DLD1 (cell line): ENCODE measurements around the gene TMEM255B.
"Not testable (repeated sequence)": the region's sequence is repeated elsewhere in the genome, so short reads cannot be mapped to it uniquely, and the experiment has no call there.

Source experiments
- in situ Hi-C: cut with HindIII; loops from 2 replicates; pipeline ENCODE4 v1.10.0; 2017; ENCODE audit warnings: low sequenced_read_pairs

The TMEM255B gene

DNA sequence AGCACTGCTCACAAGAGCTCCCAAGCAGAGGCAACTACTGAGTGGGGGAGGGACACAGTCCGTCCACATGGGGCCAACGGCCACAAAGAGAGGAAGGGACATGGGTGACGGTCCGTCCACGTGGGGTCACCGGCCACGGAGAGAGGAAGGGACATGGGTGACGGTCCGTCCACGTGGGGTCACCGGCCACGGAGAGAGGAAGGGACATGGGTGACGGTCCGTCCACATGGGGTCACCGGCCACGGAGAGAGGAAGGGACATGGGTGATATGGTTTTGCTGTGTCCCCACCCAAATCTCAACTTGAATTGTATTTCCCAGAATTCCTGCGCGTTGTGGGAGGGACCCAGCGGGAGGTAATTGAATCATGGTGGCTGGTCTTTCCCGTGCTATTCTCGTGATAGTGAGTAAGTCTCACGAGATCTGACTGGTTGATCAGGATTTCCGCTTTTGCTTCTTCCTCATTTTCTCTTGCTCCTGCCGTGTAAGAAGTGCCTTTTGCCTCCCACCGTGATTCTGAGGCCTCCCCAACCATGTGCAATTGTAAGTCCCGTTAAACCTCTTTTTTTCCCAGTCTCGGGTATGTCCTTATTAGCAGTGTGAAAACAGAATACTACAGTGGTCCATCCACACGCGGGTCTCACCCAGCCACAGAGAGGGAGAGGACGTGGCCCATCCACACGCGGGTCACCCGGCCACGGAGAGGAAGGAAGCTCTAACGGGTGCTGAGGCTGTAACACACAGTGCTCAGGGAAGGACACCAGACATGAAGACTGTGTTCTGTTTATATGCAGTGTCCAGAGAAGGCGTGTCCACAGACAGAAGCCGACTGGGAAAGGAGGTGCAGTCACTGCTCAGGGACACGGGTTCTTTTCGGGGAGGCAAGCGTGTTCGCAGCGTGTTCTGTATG lies 56.4 kb downstream of the TMEM255B start:
- in situ Hi-C loops: no loop called here

DNA sequence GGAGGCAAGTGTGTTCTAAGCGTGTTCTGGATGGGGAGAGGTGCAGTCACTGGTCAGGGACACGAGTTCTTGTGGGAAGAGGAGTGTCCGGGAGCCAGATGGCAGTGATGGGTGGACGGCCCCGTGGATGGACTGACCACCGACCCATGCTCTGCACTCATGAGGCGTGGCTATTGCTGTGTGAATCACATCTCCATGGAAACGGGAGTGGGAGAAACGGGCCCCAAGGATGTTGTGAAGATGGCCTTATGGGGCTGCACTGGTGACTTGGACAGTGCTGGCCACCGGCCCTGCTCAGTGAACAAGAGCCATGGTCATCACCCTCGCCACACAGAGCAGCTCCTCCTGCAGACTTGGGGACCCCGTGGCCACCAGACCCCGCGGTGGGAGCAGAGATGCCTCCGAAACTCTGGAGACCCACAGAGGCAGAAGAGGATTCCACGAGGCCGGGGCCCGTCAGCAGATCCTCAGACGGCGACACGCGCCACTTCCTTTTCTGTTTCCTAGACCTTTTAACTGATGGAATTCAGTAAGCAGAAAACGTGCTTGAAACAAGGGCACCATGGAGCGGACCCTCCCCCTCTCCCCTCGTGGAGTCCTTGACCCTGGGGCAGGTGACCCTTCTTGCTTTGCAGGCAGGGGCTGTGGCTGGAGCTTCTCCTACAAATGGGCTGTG lies 57.4 kb downstream of the TMEM255B start:
- in situ Hi-C loops: no loop called here

DNA sequence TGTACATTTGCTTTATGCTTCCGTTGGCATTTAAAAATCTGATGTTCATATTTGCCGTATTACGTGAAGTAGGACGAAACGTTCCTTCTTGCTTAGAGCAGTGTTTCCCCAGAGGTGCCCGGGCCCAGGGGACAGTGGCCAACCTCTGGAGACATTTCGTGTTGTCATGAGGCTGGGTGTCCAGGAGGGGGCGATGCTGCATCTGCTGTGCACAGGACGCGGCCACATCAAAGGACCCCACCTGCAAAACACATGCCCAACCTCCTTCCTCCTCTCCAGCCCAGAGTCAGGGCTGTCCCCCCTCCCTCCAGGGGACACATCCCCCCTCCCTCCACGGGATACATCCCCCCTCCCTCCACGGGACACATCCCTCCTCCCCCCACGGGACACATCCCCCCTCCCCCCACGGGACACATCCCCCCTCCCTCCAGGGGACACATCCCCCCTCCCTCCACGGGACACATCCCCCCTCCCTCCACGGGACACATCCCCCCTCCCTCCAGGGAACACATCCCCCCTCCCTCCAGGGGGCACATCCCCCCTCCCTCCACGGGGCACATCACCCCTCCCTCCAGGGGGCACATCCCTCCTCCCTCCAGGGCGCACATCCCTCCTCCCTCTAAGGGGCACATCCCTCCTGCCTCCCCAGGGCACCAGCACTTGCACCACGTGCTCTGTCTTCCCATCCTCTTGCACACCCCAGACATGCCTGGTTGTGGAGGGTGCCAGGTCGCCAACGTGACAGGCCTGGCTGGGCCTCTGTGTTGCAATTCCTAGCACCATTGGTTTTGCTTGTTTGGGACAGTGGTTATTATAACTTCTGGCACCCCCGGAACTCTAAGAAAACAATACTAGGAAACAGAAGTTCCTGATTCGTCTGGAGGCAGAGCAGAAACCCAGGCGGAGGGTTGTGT lies 58.2 kb downstream of the TMEM255B start:
- in situ Hi-C loops: no loop called here

DNA sequence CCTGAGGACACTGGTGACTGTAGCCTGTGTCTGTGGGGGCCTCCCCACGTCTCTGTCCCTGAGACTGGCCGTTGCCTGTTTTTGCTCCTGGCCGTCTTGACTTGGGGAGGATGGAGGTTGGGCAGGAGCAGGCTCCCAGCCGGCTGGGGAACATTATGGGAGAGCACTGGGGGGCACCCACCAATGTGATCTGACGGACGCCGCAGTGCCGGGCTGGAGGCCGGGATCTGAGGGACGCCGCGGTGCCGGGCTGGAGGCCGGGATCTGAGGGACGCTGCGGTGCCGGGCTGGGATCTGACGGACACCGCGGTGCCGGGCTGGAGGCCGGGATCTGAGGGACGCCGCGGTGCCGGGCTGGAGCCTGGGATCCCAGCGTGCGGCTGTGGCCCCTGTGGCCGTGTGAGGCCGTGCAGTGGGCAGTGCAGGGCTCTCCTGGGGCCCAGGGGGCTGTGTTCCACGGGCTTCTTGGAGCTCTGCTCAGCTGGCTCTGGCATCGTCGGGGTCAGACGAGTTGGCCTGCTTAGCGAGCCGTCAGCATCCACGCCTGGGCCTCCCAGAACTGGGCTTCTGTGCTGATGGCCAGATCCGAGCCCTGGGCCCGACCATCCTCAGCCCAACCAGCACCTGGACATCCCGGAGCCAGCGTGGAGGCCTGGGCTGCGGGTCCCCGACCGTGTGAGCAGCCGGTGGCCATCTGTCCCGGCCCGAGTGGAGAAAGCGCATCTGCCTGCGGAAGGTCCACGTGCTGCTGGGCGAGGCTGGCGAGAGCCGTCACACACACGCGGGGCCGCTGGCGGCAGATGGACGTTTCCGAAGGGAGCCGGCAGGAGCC lies 59.0 kb downstream of the TMEM255B start:
- in situ Hi-C loops: no loop called here

DNA sequence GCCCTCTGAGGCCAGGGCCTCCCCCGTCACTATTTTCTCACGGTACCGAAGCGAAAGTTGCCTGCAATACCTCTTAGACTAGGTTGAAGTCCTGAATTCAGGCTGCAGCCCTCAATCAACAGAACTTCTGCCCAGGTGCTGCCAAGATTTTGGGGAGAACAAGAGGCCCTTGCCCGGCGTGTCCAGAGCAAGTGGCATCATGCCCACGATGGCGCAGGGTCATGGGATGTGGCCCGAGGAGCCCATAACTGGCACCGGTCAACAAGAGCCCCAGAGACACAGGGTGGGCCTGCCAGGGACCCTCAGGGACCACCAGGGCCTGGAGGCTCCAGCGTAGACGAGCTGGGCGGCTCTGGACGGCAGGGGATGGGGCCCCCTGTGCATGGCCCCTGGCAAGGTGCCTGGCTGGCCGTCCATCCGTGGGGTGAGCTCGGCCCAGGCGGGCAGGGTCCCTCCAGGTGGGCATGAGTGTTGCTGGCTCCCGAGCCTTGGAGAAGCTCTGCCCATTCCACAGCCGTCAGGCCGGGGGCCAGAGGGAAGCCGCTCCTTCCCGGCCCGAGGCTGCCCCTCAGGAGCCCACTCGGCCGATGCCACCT lies 59.8 kb downstream of the TMEM255B start:
- in situ Hi-C loops: no loop called here

DNA sequence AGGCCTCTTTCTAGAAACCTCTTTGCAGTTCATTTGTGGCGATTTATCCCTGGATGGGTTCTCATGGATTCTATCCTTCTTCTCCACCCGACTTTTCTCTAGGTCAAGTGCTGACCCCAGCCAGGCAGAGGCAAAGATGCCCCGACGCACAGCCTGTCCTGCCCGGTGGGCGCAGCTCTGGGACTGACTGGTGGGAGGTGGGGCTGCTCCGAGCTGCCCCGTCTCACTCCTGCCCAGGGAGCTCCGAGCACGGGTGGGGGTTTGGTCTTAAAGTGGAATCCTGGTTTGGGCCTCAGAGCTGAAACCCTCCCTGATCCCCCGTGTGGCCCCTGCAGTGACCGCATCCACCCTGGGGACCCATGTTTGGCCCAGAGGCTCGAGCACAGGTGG lies 60.3 kb downstream of the TMEM255B start:
- in situ Hi-C loops: no loop called here

DNA sequence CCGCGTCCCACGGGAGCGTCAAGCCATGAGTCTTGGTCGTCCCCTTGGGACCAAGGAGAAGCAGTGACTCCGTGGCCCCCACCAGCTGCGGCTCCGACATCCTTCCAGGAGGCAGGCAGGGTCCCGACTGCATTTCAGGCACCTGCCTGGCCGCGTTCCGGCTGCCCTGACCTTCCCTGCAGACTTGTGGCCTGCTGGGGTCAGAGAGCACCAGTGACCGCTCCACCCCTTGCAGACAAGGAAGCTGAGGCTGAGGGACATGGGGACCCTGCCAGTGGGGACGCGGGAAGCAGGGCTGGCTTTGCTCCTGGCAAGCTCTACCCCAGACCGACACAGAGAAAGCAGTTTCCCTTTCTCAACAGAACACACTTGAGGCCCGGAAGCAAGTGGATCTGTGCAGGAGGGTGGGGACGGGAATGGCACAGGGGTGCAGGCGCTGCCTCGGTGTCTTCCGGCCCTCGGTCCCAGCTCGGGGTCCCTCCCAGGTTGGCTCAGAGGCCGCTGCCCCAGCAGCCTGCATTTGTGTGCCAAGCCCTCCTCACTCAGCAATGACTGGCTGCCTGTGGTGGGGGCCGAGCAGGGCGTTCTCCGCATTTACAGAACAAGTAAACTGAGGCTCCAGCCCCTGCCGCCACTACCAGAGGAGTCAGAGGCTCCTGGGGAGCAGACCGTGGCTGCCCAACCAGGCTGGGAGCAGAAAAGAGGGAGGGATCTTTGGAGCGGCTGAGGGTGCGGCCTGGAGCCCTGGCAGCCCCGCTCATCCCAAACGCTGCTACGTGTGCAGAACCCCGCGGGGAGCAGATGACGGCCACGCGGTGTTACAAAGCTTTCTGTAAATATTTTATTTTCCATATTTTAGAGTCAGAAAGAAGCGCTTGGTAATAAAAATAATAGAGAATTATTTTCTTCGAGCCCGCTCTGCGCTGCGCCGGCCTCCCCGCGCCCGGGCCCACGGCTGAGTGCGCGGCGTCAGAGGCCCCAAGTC lies 61.0 kb downstream of the TMEM255B start:
- in situ Hi-C loops: no loop called here

DNA sequence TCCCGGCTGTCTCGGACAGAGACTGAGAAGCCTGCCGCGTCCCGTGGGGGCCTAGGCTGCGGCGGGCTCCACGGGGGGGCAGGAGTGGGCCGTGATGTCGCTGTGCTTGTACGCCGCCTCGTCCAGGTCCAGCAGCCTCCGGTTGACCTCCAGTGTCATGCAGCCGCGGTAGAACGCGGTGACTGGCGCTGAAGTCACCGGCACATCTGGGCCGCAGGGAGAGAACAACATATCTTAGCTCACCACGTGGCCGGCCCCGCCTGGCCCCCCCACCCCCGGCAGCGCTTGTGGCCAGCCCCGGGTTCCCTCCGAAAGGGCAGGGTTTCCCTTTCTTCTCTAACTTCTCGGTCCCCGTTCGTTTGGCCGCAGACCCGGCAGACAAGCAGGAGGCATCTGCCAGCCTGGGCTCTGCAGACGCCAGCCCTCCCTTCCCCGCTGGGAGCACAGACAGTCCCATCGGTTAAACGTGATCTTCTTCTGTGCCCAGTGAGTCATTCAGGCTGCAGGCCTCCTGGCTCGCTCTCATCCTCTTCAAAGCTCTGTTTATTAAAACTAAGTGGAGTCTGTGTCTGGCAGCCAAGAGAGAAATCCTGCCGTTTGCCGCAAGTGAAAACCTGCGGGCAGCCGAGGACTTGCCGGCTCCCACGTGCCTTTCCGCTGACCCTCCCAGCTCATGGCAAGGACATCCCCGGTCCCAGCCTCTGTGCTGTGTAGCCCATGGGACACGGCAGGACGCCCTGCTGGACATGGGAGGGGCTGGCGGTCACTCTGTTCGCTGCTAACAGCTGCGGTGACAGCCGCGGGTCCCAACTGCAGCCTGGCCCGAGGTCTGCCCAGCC lies 62.0 kb downstream of the TMEM255B start:
- in situ Hi-C loops: no loop called here

DNA sequence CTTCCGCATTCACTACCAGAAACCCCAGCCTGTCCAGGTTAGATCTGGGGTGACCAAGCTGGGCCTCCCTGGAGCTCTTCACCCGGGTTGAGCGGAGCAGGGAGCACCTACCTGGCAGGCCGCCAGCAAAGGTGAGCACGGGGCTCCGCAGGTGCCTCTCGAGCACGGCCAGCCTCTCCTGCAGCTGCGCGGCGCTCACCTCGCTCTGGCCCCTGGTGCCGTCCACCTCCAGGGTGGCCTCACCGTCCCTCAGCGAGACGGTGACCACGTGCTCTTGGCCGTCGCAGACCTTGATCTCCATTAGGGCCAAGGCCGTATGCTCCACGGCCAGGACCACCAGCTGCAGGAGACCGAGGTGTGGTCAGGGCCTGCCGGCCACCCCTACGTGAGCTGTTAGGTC lies 62.8 kb downstream of the TMEM255B start:
- in situ Hi-C loops: no loop called here

DNA sequence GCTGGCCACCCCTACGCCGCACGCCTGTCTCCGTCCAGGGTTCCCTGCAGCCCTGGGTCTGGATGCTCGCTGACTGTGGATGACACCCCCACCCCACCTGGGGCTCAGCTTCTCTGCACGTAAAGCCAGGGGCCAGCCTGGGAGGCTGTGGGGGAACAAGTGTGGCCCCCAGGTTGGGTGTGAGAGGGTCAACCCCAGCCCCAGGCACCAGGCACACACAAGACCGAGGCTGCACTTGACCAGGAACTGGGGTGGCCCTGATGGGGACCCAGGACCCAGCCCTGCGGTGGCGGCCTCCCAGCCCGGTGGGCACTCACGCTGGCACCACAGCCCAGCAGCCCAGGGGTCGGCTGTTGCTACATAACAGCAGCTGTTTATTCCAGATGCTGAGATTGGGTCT lies 63.2 kb downstream of the TMEM255B start:
- in situ Hi-C loops: no loop called here

DNA sequence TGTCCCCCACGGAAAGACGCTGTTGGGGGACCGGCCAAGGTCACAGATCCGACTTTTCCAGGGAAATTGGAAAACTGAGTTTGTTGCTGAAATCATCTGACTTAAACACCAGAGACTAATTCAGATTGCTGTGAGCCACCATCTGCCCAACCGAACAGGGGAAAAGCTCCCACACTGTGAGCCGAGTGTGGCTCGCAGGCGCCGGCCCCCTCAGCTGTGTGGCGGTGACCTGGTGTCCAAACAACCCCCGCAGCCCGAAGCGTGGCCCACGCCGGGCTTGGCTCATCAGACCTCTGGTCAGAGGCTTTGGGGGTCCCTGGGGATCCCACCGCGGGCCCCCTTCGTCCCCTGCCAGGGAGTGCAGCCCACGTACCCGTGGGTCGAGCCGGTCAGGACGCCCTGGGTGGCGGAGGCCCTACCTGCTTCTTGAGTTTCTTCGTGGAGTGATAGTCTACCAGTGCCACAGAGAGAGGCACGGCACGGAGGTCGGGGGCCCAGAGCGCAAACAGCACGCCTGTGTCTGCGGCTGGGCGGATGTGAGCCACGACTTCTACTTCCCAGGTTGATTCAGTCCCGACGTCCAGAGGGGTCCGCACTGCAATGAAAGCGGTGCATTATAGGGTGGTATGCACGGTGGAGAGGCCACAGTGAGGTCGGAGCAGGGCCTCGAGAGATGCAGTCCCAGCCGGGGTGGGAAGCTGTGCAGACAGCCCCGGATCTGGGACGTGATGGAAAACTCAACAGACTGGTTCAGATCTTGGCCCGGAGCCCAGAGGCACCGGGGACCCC lies 64.1 kb downstream of the TMEM255B start:
- in situ Hi-C loops: no loop called here

DNA sequence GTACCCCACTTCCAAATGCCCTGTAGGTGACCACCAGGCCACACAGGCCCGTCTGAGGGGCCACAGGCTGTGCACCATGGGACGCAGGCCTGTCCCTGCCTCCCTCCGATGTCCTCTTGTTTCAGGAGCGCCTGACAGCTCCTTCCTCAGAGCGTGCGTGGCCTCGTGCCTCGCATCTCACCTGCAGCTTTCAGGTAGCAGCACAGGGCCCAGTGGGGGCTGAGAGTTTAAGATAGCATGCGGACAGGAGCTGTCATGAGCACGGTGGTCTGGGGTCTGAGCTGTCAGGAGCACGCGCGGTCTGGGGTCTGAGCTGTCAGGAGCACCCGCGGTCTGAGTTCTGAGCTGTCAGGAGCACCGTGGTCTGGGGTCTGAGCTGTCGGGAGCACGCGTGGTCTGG lies 64.7 kb downstream of the TMEM255B start:
- in situ Hi-C loops: no loop called here

DNA sequence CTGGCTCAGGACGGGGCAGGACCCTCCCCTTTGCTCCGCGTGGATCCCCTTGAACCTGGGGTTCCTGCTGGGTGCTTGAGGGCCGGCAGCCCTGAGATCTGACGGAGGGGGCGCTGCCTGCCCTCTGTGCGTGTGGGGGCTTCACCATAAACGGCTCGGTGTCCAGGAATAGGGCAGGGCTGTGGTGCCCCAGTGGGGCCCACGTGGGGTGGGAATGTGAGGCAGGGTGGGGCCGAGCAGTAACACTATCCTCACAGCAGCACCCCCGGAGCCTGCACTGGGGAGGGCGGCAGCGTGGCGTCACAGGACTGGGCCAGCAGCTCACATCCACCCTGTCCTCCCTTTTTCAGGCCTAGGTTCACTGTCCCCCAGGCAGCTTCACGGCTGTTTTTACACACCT lies 66.8 kb downstream of the TMEM255B start:
- in situ Hi-C loops: no loop called here

DNA sequence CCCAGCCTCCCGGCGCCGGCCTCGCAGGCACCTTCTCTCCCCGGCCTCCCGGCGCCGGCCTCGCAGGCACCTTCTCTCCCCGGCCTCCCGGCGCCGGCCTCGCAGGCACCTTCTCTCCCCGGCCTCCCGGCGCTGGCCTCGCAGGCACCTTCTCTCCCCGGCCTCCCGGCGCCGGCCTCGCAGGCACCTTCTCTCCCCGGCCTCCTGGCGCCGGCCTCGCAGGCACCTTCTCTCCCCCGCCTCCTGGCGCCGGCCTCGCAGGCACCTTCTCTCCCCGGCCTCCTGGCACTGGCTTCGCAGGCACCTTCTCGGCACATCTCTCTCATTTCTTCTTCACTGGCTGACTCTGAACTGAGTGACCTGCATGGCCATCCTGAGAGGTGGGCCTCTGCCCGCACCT lies 67.4 kb downstream of the TMEM255B start:
- in situ Hi-C loops: not testable (repeated sequence)

DNA sequence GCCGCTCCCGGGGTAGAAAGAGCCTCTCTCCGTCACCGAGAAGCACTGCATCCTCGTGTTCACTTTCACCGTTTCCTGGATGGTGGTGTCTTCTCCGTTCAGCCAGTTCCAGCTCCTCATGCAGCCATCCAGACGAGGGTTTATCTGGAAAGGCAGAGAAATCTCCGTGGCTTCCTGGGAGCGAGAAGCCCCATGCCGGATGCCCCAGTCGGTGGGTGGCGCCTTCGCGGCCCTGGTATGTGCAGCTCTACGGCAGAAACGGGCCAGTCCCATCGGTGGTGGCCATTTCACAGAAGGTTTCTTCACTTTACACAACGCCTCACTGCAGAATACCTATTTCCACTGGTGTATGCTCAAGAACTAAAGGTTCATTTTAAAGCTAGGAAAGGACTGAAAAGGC lies 68.0 kb downstream of the TMEM255B start:
- in situ Hi-C loops: no loop called here

DNA sequence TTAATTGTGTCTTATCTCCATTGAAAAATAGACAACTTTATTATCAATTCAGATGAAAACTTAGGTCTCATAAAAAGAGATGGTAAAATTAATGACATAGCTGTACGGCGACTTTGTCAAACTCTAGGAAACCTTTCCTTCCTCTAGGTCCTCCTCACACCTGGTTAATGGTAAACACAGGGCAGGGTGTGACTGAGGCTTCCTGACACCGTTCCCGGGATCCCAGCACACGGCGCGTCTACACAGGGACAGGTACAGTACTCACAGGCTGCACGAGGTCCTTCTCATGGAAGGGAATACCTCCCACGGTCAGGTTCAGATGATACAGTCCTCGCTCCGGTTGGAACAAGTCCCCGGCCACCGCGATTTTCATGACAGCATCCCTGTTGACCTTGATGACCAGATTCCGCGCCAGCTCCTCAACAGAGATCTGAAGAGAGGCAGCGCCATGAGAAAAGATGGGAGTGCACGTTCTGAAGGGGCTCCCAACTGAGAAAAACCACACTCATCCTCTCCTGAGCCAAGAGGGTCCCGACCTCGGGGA lies 69.3 kb downstream of the TMEM255B start:
- in situ Hi-C loops: no loop called here

DNA sequence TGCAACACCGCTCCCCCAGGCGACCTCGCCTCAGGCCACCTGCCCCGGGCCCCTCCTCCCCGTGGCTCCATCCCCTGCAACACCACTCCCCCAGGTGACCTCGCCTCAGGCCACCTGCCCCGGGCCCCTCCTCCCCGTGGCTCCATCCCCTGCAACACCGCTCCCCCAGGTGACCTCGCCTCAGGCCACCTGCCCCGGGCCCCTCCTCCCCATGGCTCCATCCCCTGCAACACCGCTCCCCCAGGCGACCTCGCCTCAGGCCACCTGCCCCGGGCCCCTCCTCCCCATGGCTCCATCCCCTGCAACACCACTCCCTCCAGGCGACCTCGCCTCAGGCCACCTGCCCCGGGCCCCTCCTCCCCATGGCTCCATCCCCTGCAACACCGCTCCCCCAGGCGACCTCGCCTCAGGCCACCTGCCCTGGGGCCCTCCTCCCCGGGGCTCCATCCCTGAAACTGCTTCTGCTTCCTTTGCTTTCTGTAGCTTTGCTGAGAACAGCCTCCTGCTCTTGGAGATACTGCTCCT lies 71.5 kb downstream of the TMEM255B start:
- in situ Hi-C loops: not testable (repeated sequence)
